Breast epithelium (tissue), 3 donors: ENCODE results near the gene SPINK5.

Experiments used
- CTCF ChIP-seq, 3 donors: fragments of 450-650 bp; IDR thresholded peaks; one replicate each; pipeline ENCODE4 v1.5.1; 2016 to 2017; ENCODE audit warnings: antibody characterized with exemption in 3 of 3, mild to moderate bottlenecking in 3 of 3, moderate library complexity in 3 of 3
- POLR2A ChIP-seq: fragments of 450-650 bp; IDR thresholded peaks from one replicate; pipeline ENCODE4 v1.6.1; 2016; ENCODE audit warnings: antibody characterized with exemption, mild to moderate bottlenecking, moderate library complexity
- POLR2AphosphoS5 ChIP-seq, 3 donors: sonication (generic); formaldehyde crosslinking; IDR thresholded peaks; one replicate each; pipeline ENCODE4 v1.6.1; 2017; ENCODE audit warnings: antibody characterized with exemption in 3 of 3

- TF ChIP-seq POLR2A (no peak), CTCF (IDR thresholded peaks at IDR 0.05) (no peak), POLR2AphosphoS5 (IDR thresholded peaks at IDR 0.05) (no peak)
Observed at GRCh38 chr5:148060309-148060708, 3.5 kb upstream of the SPINK5 start.
